Liver (tissue), 9 donors: ENCODE results near the gene ATP2B3. TPM values are rescaled to one million over a fixed set of nuclear protein-coding genes. Genes with fewer than 3 reads are reported as not detected.

Experiments
- DNase-seq: peaks from one replicate; pipeline ENCODE4 v3.0.0-alpha.2; 2017; ENCODE audit warnings: low spot score
- H3K27ac ChIP-seq, 2 donors: one replicate each; pipeline ENCODE4 v1.7.0; 2013; ENCODE audit warnings: inconsistent platforms in 2 of 2, low read length in 2 of 2, control low read depth in 1 of 2, low read depth in 1 of 2, mild to moderate bottlenecking in 1 of 2
- H3K27me3 ChIP-seq, 4 donors: one replicate each; pipeline versions ENCODE4 v1.6.1 to v1.7.0; 2013; ENCODE audit warnings: low read length in 3 of 4, inconsistent platforms in 1 of 4, mild to moderate bottlenecking in 1 of 4, moderate library complexity in 1 of 4; ENCODE audit not compliant: control insufficient read depth in 4 of 4, insufficient read depth in 4 of 4
- H3K36me3 ChIP-seq, 4 donors: one replicate each; pipeline versions ENCODE4 v1.6.1 to v1.7.0; 2013; ENCODE audit warnings: low read length in 3 of 4, mild to moderate bottlenecking in 3 of 4, low read depth in 1 of 4, moderate library complexity in 1 of 4; ENCODE audit not compliant: control insufficient read depth in 4 of 4, insufficient read depth in 3 of 4
- H3K4me1 ChIP-seq, 4 donors: one replicate each; pipeline versions ENCODE4 v1.6.1 to v1.7.0; 2013; ENCODE audit warnings: low read length in 3 of 4, mild to moderate bottlenecking in 3 of 4, moderate library complexity in 1 of 4; ENCODE audit not compliant: control insufficient read depth in 4 of 4, insufficient read depth in 4 of 4
- H3K4me3 ChIP-seq, 3 donors: one replicate each; pipeline versions ENCODE4 v1.6.1 to v1.7.0; 2013; ENCODE audit warnings: low read length in 3 of 3, control low read depth in 1 of 3, low read depth in 1 of 3, mild to moderate bottlenecking in 1 of 3
- H3K9ac ChIP-seq, 2 donors: one replicate each; pipeline ENCODE4 v1.7.0; 2013; ENCODE audit warnings: low read length in 2 of 2, mild to moderate bottlenecking in 2 of 2, moderate library complexity in 2 of 2, control low read depth in 1 of 2, low read depth in 1 of 2
- H3K9me3 ChIP-seq, 4 donors: one replicate each; pipeline versions ENCODE4 v1.6.1 to v1.7.0; 2013; ENCODE audit warnings: low read length in 3 of 4; ENCODE audit not compliant: control insufficient read depth in 4 of 4
- EGR1 ChIP-seq, 2 donors: IDR thresholded peaks; 2 replicates each; pipeline ENCODE4 v1.6.1; 2016 to 2018; ENCODE audit warnings: antibody characterized with exemption in 2 of 2, low read depth in 2 of 2
- FOXA1 ChIP-seq: IDR thresholded peaks from 2 replicates; pipeline ENCODE4 v1.6.1; 2016; ENCODE audit warnings: antibody characterized with exemption
- FOXA2 ChIP-seq: IDR thresholded peaks from 2 replicates; pipeline ENCODE4 v1.6.1; 2016; ENCODE audit warnings: antibody characterized with exemption
- HNF4A ChIP-seq, 2 donors: conservative IDR thresholded peaks; 2 replicates each; pipeline ENCODE4 v1.6.1; 2016; ENCODE audit warnings: antibody characterized with exemption in 2 of 2, mild to moderate bottlenecking in 2 of 2
- HNF4G ChIP-seq: IDR thresholded peaks from 2 replicates; pipeline ENCODE4 v1.6.1; 2016; ENCODE audit warnings: antibody characterized with exemption
- JUND ChIP-seq, 2 donors: IDR thresholded peaks; 2 replicates each; pipeline ENCODE4 v1.6.1; 2016; ENCODE audit warnings: antibody characterized with exemption in 2 of 2
- NR2F2 ChIP-seq: IDR thresholded peaks from 2 replicates; pipeline ENCODE4 v1.6.1; 2016; ENCODE audit warnings: antibody characterized with exemption
- RXRA ChIP-seq, 2 donors: IDR thresholded peaks; 2 replicates each; pipeline ENCODE4 v1.6.1; 2017 to 2018; ENCODE audit warnings: antibody characterized with exemption in 2 of 2, mild to moderate bottlenecking in 1 of 2
- SP1 ChIP-seq: IDR thresholded peaks from 2 replicates; pipeline ENCODE4 v1.6.1; 2018; ENCODE audit warnings: antibody characterized with exemption, mild to moderate bottlenecking
- TAF1 ChIP-seq: conservative IDR thresholded peaks from 2 replicates; pipeline ENCODE4 v1.6.1; 2016; ENCODE audit warnings: antibody characterized with exemption, mild to moderate bottlenecking
- YY1 ChIP-seq: IDR thresholded peaks from 2 replicates; pipeline ENCODE4 v1.6.1; 2016; ENCODE audit warnings: antibody characterized with exemption, mild to moderate bottlenecking
- WGBS: extraction: QIAGEN DNeasy Blood & Tissue Kit; methylation state at CpG from one replicate; pipeline ENCODE4 v1.1.7; 2013; 5-methylcytosine and 5-hydroxymethylcytosine counted together
- polyA plus RNA-seq, 2 donors: library from polyadenylated mRNA; stranded (reverse) in 1 of 2; unstranded in 1 of 2; fragments of 200-250 nt in 1 of 2; fragments of >200 nt in 1 of 2; fragmentation: Nextera tagmentation in 1 of 2; extraction: Ambion mirVana in 1 of 2; gene quantifications; one replicate each; pipeline versions ENCODE4 v1.2.1 to v1.2.3, GENCODE V29; 2013 to 2015
- total RNA-seq, 2 donors: library from RNA; depleted of rRNA; stranded (reverse); fragments of >200 nt; gene quantifications; one replicate each; pipeline ENCODE4 v1.2.3, GENCODE V29; 2014
- TF ChIP-seq, protein P1 (sequence below): fragments of 150-350 bp; IDR thresholded peaks from 2 replicates; pipeline ENCODE4 v1.5.1; 2017; ENCODE audit warnings: improper control_type of control experiment, low read depth, low read length; ENCODE audit not compliant: missing input control
- TF ChIP-seq, protein P2 (sequence below): IDR thresholded peaks from 2 replicates; pipeline ENCODE4 v1.6.1; 2016; ENCODE audit warnings: antibody characterized with exemption
- TF ChIP-seq, protein P3 (sequence below): IDR thresholded peaks from 2 replicates; pipeline ENCODE4 v1.6.1; 2016; ENCODE audit warnings: antibody characterized with exemption
- TF ChIP-seq, protein P4 (sequence below): IDR thresholded peaks from 2 replicates; pipeline ENCODE4 v1.6.1; 2016; ENCODE audit warnings: antibody characterized with exemption, mild to moderate bottlenecking
- TF ChIP-seq, protein P5 (sequence below): IDR thresholded peaks from 2 replicates; pipeline ENCODE4 v1.6.1; 2016; ENCODE audit warnings: antibody characterized with exemption
- donor health status: healthy.
- donor health status: healthy.
- donor health status: healthy.
- donor health status: healthy.
- donor health status: healthy.

The ATP2B3 gene
- total and polyA plus RNA-seq, 4 donors: not detected

DNA sequence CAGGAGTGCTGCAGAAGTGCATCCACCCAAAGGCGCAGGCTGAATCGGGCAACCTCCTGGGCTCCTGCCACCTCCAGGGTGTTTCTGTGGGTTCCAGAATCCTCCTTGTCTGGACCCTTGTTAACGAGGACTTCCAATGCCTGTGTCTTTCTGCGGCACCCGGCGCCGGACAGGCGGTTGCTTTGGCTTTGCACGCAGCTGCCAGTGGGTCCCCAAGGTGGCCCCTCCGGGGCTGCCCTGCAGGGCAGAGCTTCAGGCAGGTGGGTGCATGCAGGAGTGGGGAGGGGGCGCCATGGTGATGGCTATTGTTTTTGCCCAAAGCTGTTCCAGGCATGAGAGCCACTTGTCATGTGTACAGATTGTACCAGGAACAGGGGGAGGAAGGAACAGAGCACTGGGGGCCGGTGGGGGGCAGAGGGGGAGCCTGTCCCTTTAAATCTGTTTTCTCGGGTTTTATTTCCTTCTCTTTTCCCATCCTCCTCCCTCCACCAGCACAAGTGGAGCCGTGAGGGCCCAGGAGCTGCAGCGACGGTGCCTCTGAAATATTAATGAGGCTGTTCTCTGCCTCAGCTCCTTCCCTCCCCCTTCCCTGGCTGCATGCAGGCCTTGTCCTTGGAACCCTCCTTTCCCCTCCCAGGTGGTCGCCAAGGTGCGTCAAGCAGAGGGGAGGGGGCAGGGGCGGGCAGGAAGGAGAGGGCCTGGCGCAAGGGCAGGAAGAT is 13.1 kb downstream of the ATP2B3 start (continued):
- TF ChIP-seq, protein P1, sequence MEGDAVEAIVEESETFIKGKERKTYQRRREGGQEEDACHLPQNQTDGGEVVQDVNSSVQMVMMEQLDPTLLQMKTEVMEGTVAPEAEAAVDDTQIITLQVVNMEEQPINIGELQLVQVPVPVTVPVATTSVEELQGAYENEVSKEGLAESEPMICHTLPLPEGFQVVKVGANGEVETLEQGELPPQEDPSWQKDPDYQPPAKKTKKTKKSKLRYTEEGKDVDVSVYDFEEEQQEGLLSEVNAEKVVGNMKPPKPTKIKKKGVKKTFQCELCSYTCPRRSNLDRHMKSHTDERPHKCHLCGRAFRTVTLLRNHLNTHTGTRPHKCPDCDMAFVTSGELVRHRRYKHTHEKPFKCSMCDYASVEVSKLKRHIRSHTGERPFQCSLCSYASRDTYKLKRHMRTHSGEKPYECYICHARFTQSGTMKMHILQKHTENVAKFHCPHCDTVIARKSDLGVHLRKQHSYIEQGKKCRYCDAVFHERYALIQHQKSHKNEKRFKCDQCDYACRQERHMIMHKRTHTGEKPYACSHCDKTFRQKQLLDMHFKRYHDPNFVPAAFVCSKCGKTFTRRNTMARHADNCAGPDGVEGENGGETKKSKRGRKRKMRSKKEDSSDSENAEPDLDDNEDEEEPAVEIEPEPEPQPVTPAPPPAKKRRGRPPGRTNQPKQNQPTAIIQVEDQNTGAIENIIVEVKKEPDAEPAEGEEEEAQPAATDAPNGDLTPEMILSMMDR: no peak
- TF ChIP-seq NR2F2: no peak
- TF ChIP-seq, protein P2, sequence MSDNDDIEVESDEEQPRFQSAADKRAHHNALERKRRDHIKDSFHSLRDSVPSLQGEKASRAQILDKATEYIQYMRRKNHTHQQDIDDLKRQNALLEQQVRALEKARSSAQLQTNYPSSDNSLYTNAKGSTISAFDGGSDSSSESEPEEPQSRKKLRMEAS: no peak

DNA sequence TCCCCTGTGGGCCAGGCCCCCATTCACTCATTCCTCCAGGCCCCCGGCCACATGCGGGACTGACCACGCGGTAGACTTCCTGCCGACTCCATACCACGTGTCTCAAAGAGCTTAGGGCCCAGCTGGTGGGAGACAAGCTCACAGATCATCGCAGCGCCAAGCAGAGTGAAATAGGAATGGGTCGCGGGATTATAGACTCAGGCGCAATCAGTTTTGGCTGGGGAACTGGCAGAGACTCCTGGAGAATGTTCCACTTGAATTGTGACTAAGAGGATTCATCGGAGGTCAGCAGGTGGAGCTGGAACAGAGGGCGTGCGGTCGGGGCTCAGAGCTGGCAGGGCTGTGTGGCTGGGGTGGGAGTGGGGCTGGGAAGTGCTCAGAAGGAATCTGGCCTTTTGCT is 15.6 kb downstream of the ATP2B3 start:
- H3K9ac ChIP-seq: no peak overlapping the region
- no peaks in the 10 kb centered on the region for H3K9me3 ChIP-seq
- 82% methylated on average over 15 of the region's 15 CpGs for WGBS
- no peak for TF ChIP-seq JUND (IDR thresholded peaks at IDR 0.05)
- TF ChIP-seq, protein P1: no peak
- TF ChIP-seq, protein P2: no peak
- H3K27ac ChIP-seq: no peak overlapping the region
- H3K27me3 ChIP-seq: no peaks in the 10 kb centered on the region
- no peak for DNase-seq
- no peaks in the 10 kb centered on the region for H3K36me3 ChIP-seq
- no peak overlapping the region for H3K4me3 ChIP-seq
- peaks cover 0 to 2% (median 0%) of the 10 kb centered on the region in 4 donors for H3K4me1 ChIP-seq

DNA sequence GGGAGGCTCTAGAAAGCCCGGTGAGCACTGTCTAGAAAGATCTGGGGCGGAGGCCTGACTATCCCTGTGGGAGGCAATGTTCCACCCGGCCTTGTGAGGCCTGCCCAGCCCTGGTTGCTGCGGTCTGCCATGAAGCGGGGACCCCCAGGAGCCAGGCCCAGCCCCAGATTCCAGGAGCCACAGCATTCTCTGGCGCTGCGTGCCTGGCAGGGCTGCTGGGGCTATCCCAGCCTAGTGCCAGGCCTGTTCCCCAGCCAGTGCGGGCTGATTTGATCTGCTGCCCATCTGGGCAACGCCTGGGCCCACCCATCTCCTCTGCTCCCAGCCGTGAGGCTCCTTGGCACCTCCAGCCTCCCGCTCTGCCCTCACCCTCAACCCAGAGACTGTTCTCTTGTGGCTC is 19.6 kb downstream of the ATP2B3 start:
- H3K27ac ChIP-seq: no peak overlapping the region
- H3K4me3 ChIP-seq: no peak overlapping the region
- no peak for DNase-seq
- H3K9me3 ChIP-seq: no peaks in the 10 kb centered on the region
- H3K9ac ChIP-seq: no peak overlapping the region
- peaks cover 0 to 9% (median 4%) of the 10 kb centered on the region in 4 donors for H3K4me1 ChIP-seq
- 92% methylated on average over 11 of the region's 11 CpGs for WGBS
- H3K36me3 ChIP-seq: no peaks in the 10 kb centered on the region
- H3K27me3 ChIP-seq: no peaks in the 10 kb centered on the region
- TF ChIP-seq JUND (IDR thresholded peaks at IDR 0.05) (no peak), FOXA2 (no peak), TAF1 (no peak), HNF4G (no peak), RXRA (IDR thresholded peaks at IDR 0.05) (no peak), HNF4A (conservative IDR thresholded peaks at IDR 0.05) (no peak), SP1 (no peak), FOXA1 (no peak), YY1 (no peak), EGR1 (IDR thresholded peaks at IDR 0.05; ENCODE audit: low read depth in 2 of 2) (no peak), NR2F2 (no peak)
- TF ChIP-seq, protein P3, sequence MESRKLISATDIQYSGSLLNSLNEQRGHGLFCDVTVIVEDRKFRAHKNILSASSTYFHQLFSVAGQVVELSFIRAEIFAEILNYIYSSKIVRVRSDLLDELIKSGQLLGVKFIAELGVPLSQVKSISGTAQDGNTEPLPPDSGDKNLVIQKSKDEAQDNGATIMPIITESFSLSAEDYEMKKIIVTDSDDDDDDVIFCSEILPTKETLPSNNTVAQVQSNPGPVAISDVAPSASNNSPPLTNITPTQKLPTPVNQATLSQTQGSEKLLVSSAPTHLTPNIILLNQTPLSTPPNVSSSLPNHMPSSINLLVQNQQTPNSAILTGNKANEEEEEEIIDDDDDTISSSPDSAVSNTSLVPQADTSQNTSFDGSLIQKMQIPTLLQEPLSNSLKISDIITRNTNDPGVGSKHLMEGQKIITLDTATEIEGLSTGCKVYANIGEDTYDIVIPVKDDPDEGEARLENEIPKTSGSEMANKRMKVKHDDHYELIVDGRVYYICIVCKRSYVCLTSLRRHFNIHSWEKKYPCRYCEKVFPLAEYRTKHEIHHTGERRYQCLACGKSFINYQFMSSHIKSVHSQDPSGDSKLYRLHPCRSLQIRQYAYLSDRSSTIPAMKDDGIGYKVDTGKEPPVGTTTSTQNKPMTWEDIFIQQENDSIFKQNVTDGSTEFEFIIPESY: no peak
- TF ChIP-seq, protein P4, sequence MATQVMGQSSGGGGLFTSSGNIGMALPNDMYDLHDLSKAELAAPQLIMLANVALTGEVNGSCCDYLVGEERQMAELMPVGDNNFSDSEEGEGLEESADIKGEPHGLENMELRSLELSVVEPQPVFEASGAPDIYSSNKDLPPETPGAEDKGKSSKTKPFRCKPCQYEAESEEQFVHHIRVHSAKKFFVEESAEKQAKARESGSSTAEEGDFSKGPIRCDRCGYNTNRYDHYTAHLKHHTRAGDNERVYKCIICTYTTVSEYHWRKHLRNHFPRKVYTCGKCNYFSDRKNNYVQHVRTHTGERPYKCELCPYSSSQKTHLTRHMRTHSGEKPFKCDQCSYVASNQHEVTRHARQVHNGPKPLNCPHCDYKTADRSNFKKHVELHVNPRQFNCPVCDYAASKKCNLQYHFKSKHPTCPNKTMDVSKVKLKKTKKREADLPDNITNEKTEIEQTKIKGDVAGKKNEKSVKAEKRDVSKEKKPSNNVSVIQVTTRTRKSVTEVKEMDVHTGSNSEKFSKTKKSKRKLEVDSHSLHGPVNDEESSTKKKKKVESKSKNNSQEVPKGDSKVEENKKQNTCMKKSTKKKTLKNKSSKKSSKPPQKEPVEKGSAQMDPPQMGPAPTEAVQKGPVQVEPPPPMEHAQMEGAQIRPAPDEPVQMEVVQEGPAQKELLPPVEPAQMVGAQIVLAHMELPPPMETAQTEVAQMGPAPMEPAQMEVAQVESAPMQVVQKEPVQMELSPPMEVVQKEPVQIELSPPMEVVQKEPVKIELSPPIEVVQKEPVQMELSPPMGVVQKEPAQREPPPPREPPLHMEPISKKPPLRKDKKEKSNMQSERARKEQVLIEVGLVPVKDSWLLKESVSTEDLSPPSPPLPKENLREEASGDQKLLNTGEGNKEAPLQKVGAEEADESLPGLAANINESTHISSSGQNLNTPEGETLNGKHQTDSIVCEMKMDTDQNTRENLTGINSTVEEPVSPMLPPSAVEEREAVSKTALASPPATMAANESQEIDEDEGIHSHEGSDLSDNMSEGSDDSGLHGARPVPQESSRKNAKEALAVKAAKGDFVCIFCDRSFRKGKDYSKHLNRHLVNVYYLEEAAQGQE: no peak
- TF ChIP-seq, protein P1: no peak
- TF ChIP-seq, protein P5, sequence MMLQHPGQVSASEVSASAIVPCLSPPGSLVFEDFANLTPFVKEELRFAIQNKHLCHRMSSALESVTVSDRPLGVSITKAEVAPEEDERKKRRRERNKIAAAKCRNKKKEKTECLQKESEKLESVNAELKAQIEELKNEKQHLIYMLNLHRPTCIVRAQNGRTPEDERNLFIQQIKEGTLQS: no peak
- TF ChIP-seq, protein P2: no peak
